ENCODE results near the gene YOD1.

DNA sequence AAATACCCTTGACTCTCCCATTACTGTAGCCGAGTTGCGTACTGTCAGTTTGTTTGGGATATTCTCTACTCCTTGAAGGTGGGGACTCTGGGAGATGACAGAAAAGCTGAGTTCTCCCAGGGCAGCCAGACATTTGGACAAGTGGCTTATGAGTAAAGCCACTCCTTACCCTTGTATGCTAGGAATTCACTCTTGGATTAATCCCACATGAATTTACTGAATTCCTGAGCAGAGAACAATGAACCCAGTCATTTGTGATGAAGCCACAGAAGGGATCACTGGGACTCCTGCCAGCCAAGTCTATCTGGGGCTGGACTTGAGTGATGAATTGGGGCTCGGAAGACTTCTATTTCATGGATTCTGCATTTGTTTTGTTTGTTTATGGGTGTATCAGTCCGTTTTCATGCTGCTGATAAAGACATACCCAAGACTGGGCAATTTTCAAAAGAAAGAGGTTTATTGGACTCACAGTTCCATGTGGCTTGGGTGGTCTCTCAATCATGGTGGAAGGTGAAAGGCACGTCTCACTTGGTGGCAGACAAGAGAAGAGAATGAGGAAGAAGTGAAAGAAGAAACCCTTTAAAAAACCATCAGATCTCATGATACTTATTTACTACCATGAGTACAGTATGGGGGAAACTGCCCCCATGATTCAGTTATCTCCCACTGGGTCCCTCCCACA is 43.5 kb downstream of the YOD1 start:
- TF ChIP-seq POLR2A (IDR thresholded peaks at IDR 0.05) (no peak), POLR2AphosphoS5 (IDR thresholded peaks at IDR 0.05) (no peak)
- TF ChIP-seq, protein P1, sequence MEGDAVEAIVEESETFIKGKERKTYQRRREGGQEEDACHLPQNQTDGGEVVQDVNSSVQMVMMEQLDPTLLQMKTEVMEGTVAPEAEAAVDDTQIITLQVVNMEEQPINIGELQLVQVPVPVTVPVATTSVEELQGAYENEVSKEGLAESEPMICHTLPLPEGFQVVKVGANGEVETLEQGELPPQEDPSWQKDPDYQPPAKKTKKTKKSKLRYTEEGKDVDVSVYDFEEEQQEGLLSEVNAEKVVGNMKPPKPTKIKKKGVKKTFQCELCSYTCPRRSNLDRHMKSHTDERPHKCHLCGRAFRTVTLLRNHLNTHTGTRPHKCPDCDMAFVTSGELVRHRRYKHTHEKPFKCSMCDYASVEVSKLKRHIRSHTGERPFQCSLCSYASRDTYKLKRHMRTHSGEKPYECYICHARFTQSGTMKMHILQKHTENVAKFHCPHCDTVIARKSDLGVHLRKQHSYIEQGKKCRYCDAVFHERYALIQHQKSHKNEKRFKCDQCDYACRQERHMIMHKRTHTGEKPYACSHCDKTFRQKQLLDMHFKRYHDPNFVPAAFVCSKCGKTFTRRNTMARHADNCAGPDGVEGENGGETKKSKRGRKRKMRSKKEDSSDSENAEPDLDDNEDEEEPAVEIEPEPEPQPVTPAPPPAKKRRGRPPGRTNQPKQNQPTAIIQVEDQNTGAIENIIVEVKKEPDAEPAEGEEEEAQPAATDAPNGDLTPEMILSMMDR (IDR thresholded peaks at IDR 0.05), result no peak

All from sigmoid colon (tissue), 4 donors.